ENCODE data around the gene TMEM221.

GRCh38 chr19:17404621-17405249 lies 43.7 kb downstream of the TMEM221 start:
- no peak for TF ChIP-seq CTCF (IDR thresholded peaks at IDR 0.05; ENCODE audit: poor library complexity)
- TF ChIP-seq EZH2phosphoT487 (IDR thresholded peaks at IDR 0.05; ENCODE audit: low read depth, severe bottlenecking, unreplicated experiment), result no peak
- TF ChIP-seq EZH2 (IDR thresholded peaks at IDR 0.05; ENCODE audit: borderline replicate concordance), result no peak
